GM10266 (cell line): Measurements from ENCODE around the gene ANKMY1.
"Not testable (repeated sequence)": the region's sequence is repeated elsewhere in the genome, so short reads cannot be mapped to it uniquely, and the experiment has no call there.

Experiments
- DNase-seq: peaks from one replicate; pipeline ENCODE4 v3.0.0; 2012; ENCODE audit errors: extremely low spot score
- CTCF ChIP-seq: IDR thresholded peaks from 2 replicates; pipeline ENCODE4 v1.5.1; 2012; ENCODE audit warnings: mild to moderate bottlenecking, low read depth; ENCODE audit not compliant: control insufficient read depth, insufficient read depth; ENCODE audit errors: missing control alignments

ANKMY1 gene

GRCh38 chr2:240498958-240499260 lies 58.9 kb downstream of the ANKMY1 start:
- no peak for TF ChIP-seq CTCF
- DNase-seq = no peak

- TF ChIP-seq CTCF = no peak
- no peak for DNase-seq
Measured at GRCh38 chr2:240498171-240498957, 59.4 kb downstream of the ANKMY1 start.

- peak; percentile 23 for TF ChIP-seq CTCF
- DNase-seq = not testable (repeated sequence)
Measured at GRCh38 chr2:240497082-240497481, 60.7 kb downstream of the ANKMY1 start.

- not testable (repeated sequence) for DNase-seq
Measured at GRCh38 chr2:240494942-240495341, 62.8 kb downstream of the ANKMY1 start.

- DNase-seq = no peak
- no peak for TF ChIP-seq CTCF
Measured at GRCh38 chr2:240494194-240494793, 63.5 kb downstream of the ANKMY1 start.

GRCh38 chr2:240491483-240491882 lies 66.3 kb downstream of the ANKMY1 start:
- no peak for DNase-seq
- no peak for TF ChIP-seq CTCF

- no peak for DNase-seq
- no peak for TF ChIP-seq CTCF
Measured at GRCh38 chr2:240482141-240482540, 75.6 kb downstream of the ANKMY1 start.

GRCh38 chr2:240481720-240482119 lies 76.1 kb downstream of the ANKMY1 start:
- DNase-seq = no peak
- TF ChIP-seq CTCF = no peak
